Smooth muscle cell (in vitro differentiated cells): ENCODE data around the gene KCNC1. TPM values are rescaled to one million over a fixed set of nuclear protein-coding genes. Genes with fewer than 3 reads are reported as not detected.

ENCODE experiments used
- DNase-seq: peaks from one replicate; lab custom pipeline; 2025; ENCODE audit not compliant: unreplicated experiment; lab: John Stamatoyannopoulos, UW
- H2AFZ ChIP-seq: fragments of 200-600 bp; sonication (generic); 2 replicates; pipeline ENCODE4 v1.6.0; 2016; ENCODE audit warnings: antibody characterized with exemption, low read depth, mild to moderate bottlenecking
- H3F3A ChIP-seq: fragments of 200-600 bp; sonication (generic); 2 replicates; pipeline ENCODE4 v1.6.0; 2017; ENCODE audit warnings: antibody characterized with exemption, low read depth
- H3K27ac ChIP-seq: fragments of 200-600 bp; sonication (generic); 2 replicates; pipeline ENCODE4 v1.5.1; 2016; ENCODE audit warnings: low read depth, mild to moderate bottlenecking
- H3K27me3 ChIP-seq: fragments of 200-600 bp; sonication (generic); 2 replicates; pipeline ENCODE4 v1.6.1; 2016; ENCODE audit warnings: low read depth, mild to moderate bottlenecking
- H3K36me3 ChIP-seq: fragments of 200-600 bp; sonication (generic); 2 replicates; pipeline ENCODE4 v1.5.1; 2016; ENCODE audit warnings: low read depth
- H3K4me1 ChIP-seq: fragments of 200-600 bp; sonication (generic); 2 replicates; pipeline ENCODE4 v1.5.1; 2016; ENCODE audit warnings: low read depth
- H3K4me2 ChIP-seq: fragments of 200-600 bp; sonication (generic); 2 replicates; pipeline ENCODE4 v1.6.0; 2016; ENCODE audit warnings: mild to moderate bottlenecking
- H3K4me3 ChIP-seq: fragments of 200-600 bp; sonication (generic); 2 replicates; pipeline ENCODE4 v1.5.1; 2016; ENCODE audit warnings: mild to moderate bottlenecking
- H3K79me2 ChIP-seq: fragments of 200-600 bp; sonication (generic); 2 replicates; pipeline ENCODE4 v1.6.0; 2016; ENCODE audit warnings: low read depth, mild to moderate bottlenecking
- H3K9ac ChIP-seq: fragments of 200-600 bp; sonication (generic); 2 replicates; pipeline ENCODE4 v1.6.0; 2016; ENCODE audit warnings: low read depth
- H3K9me3 ChIP-seq: fragments of 200-600 bp; sonication (generic); replicated peaks from 2 replicates; pipeline ENCODE4 v1.5.1; 2016; ENCODE audit warnings: low read depth
- H4K20me1 ChIP-seq: fragments of 200-600 bp; sonication (generic); 2 replicates; pipeline ENCODE4 v1.6.0; 2016; ENCODE audit warnings: low read depth
- CTCF ChIP-seq: fragments of 200-600 bp; sonication (generic); IDR thresholded peaks from 2 replicates; pipeline ENCODE4 v1.5.1; 2017; ENCODE audit warnings: borderline replicate concordance, mild to moderate bottlenecking, antibody characterized with exemption; ENCODE audit not compliant: insufficient read depth, poor library complexity, severe bottlenecking
- WGBS: methylation state at CpG from one replicate; pipeline ENCODE4 v1.1.7; 2016; ENCODE audit warnings: low lambda C conversion rate; 5-methylcytosine and 5-hydroxymethylcytosine counted together
- polyA plus RNA-seq: library from polyadenylated mRNA; unstranded; fragments of >200 nt; fragmentation: Nextera tagmentation; extraction: Ambion mirVana; gene quantifications from 2 replicates; pipeline ENCODE4 v1.2.1, GENCODE V29; 2016
- total RNA-seq: library from RNA; depleted of rRNA; stranded (reverse); fragments of >200 nt; gene quantifications from 2 replicates; pipeline ENCODE4 v1.2.3, GENCODE V29; 2014

KCNC1 gene
- total and polyA plus RNA-seq, 2 experiments from 2014 or later, result not detected

DNA sequence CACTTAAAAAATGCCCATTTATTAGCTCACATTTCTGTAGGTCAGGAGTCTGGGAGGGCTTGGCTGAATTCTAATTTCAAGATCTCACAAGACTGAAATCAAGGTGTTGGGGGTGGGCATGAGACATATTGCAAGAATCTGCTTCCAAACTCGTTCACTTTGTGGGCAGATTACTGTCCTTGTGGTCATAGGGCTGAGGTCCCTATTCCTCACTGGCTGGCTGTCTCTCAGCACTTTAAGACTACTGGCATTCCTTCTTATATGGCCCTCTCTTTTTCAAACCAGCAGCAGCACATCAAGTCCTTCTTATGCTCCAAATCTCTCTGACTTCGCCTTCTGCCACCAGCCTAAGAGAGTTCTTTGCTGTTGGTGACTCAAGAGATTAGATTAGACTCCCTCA, 43.0 kb upstream of the KCNC1 start:
- H3K27ac ChIP-seq, result no peak overlapping the region
- no peak for DNase-seq
- H4K20me1 ChIP-seq, result no peaks in the 10 kb centered on the region
- H3K4me2 ChIP-seq, result no peak overlapping the region
- no peaks in the 10 kb centered on the region for H3K36me3 ChIP-seq
- H3F3A ChIP-seq, result no peaks in the 10 kb centered on the region
- no peaks in the 10 kb centered on the region for H3K4me1 ChIP-seq
- no peak overlapping the region for H2AFZ ChIP-seq
- H3K27me3 ChIP-seq, result peaks cover 74% of the 10 kb centered on the region
- no peak for TF ChIP-seq CTCF
- H3K9me3 ChIP-seq, result no peaks in the 10 kb centered on the region
- no peak overlapping the region for H3K4me3 ChIP-seq
- H3K9ac ChIP-seq, result no peak overlapping the region
- no peaks in the 10 kb centered on the region for H3K79me2 ChIP-seq
- 56% methylated on average over 2 of the region's 2 CpGs for WGBS

DNA sequence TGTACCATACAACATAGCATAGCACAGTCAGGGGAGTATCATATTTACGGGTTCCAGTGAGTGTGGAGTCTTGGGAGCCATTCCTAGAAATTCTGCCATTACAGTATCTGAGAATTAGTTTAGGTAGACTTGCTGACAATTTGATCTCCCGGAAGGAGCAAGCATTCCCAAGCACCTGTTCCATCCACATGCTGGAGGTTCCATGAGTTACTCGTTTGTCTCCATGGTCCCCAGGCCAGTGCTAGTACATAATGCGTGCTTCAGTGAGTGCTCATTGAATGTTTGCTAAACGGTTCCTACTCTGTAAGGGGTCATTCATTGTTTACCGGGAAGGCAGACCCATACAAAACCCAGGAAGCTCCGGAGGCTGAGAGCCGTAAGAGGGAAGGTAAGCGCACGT, 42.6 kb upstream of the KCNC1 start:
- 68% methylated on average over 10 of the region's 10 CpGs for WGBS
- Histone ChIP-seq H3K9me3 (no peaks in the 10 kb centered on the region), H4K20me1 (no peaks in the 10 kb centered on the region), H3K4me3 (no peak overlapping the region), H3K27ac (no peak overlapping the region), H3F3A (no peaks in the 10 kb centered on the region), H3K27me3 (peaks cover 78% of the 10 kb centered on the region), H3K9ac (no peak overlapping the region), H3K4me1 (no peaks in the 10 kb centered on the region), H3K4me2 (no peak overlapping the region), H3K79me2 (no peaks in the 10 kb centered on the region), H2AFZ (no peak overlapping the region), H3K36me3 (no peaks in the 10 kb centered on the region)
- TF ChIP-seq CTCF, result no peak
- DNase-seq, result no peak

DNA sequence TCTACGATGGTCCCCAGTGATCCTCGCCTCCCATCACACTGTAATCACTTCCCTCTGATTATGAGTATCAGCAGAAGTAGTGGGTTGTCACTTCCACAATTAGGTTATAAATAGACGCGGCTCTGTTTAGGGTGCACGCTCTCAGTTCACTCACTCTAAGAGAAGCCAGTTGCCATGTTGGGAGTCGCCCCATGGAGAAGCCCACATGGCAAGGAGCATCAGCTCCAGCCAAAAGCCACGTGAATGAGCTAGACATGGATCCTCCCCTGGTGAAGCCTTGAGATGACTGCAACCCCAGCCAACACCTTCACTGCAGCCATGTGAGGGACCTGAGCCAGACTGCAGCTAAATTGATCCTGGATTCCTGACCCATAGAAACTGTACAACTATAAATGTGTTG, 41.6 kb upstream of the KCNC1 start:
- H3K4me3 ChIP-seq, result no peak overlapping the region
- no peak overlapping the region for H3K4me2 ChIP-seq
- no peak overlapping the region for H3K9ac ChIP-seq
- no peak overlapping the region for H2AFZ ChIP-seq
- H3K9me3 ChIP-seq, result no peaks in the 10 kb centered on the region
- no peak for TF ChIP-seq CTCF
- H3K79me2 ChIP-seq, result no peaks in the 10 kb centered on the region
- no peaks in the 10 kb centered on the region for H4K20me1 ChIP-seq
- no peaks in the 10 kb centered on the region for H3F3A ChIP-seq
- H3K27ac ChIP-seq, result no peak overlapping the region
- peaks cover 87% of the 10 kb centered on the region for H3K27me3 ChIP-seq
- DNase-seq, result no peak
- no peaks in the 10 kb centered on the region for H3K4me1 ChIP-seq
- H3K36me3 ChIP-seq, result no peaks in the 10 kb centered on the region
- WGBS, result 91% methylated on average over 7 of the region's 7 CpGs

DNA sequence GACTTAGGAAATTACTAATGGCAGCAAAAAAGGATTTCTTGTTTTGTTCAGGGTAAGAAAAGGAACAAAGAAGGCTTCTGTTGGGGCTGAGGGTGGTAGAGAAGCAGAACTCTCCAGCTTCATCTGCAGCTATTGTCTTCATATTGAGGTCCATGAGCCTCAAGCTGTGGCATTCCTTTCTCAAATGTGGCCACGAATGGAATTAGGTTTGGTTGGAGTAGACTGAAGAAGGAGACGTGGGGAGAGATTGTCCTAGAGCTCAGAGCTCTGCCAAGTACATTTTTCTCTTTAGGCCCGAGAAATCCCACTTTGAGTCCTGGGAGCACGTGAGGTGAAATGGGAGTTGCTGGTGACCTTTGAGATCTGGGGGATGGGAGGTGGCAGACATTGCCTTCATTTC, 41.0 kb upstream of the KCNC1 start:
- Histone ChIP-seq H3K27me3 (peaks cover 87% of the 10 kb centered on the region), H3K4me1 (no peaks in the 10 kb centered on the region), H3K27ac (no peak overlapping the region), H3K9me3 (no peaks in the 10 kb centered on the region), H3K79me2 (no peaks in the 10 kb centered on the region), H3K36me3 (no peaks in the 10 kb centered on the region), H3K4me2 (no peak overlapping the region), H3K4me3 (no peak overlapping the region), H3F3A (no peaks in the 10 kb centered on the region), H2AFZ (no peak overlapping the region), H3K9ac (no peak overlapping the region), H4K20me1 (no peaks in the 10 kb centered on the region)
- no peak for DNase-seq
- 72% methylated on average over 4 of the region's 4 CpGs for WGBS
- no peak for TF ChIP-seq CTCF
